GM21576 (cell line): Measurements from ENCODE around the gene IFIT2.
"Not testable (repeated sequence)": the region's sequence is repeated elsewhere in the genome, so short reads cannot be mapped to it uniquely, and the experiment has no call there.

Experiments used
- ATAC-seq: cut with Tn5 transposase; IDR thresholded peaks from one replicate; pipeline ENCODE4 v1.9.1; 2021; ENCODE audit warnings: mild to moderate bottlenecking, moderate library complexity; ENCODE audit not compliant: unreplicated experiment

Gene IFIT2

GRCh38 chr10:89306434-89307268, 4.8 kb downstream of the IFIT2 start:
- ATAC-seq = no peak

- no peak for ATAC-seq
Measured at GRCh38 chr10:89307269-89307577, 5.4 kb downstream of the IFIT2 start.

GRCh38 chr10:89308266-89308665, 6.4 kb downstream of the IFIT2 start:
- no peak for ATAC-seq

GRCh38 chr10:89308736-89309135, 6.9 kb downstream of the IFIT2 start:
- no peak for ATAC-seq

GRCh38 chr10:89309156-89310055, 7.6 kb downstream of the IFIT2 start:
- no peak for ATAC-seq

GRCh38 chr10:89310056-89310893, 8.4 kb downstream of the IFIT2 start:
- ATAC-seq = no peak

- ATAC-seq = no peak
Measured at GRCh38 chr10:89312973-89313372, 11.1 kb downstream of the IFIT2 start.

- ATAC-seq = no peak
Measured at GRCh38 chr10:89314676-89315075, 12.8 kb downstream of the IFIT2 start.

GRCh38 chr10:89318047-89318446, 16.2 kb downstream of the IFIT2 start:
- ATAC-seq = not testable (repeated sequence)

GRCh38 chr10:89325081-89325480, 23.2 kb downstream of the IFIT2 start:
- not testable (repeated sequence) for ATAC-seq

GRCh38 chr10:89325856-89326255, 24.0 kb downstream of the IFIT2 start:
- not testable (repeated sequence) for ATAC-seq

GRCh38 chr10:89327803-89328441, 26.1 kb downstream of the IFIT2 start, which contains the start of gene IFIT3:
TSS of gene IFIT3 (plus strand) at chr10:89327997. CDS start at chr10:89328074, 77 bp downstream.
- ATAC-seq = no peak

GRCh38 chr10:89329151-89329550, 27.3 kb downstream of the IFIT2 start:
- ATAC-seq = no peak

- ATAC-seq = not testable (repeated sequence)
Measured at GRCh38 chr10:89330014-89330413, 28.2 kb downstream of the IFIT2 start.

- ATAC-seq = no peak
Measured at GRCh38 chr10:89330537-89331212, 28.8 kb downstream of the IFIT2 start.

GRCh38 chr10:89331487-89332122, 29.8 kb downstream of the IFIT2 start:
- not testable (repeated sequence) for ATAC-seq

GRCh38 chr10:89332123-89332633, 30.3 kb downstream of the IFIT2 start:
- peak; percentile 40 for ATAC-seq

GRCh38 chr10:89335226-89335625, 33.4 kb downstream of the IFIT2 start:
- no peak for ATAC-seq

GRCh38 chr10:89336241-89336640, 34.4 kb downstream of the IFIT2 start:
- no peak for ATAC-seq
